HG02623 (cell line): Measurements from ENCODE around the gene EML4.
"Not testable (repeated sequence)": the region's sequence is repeated elsewhere in the genome, so short reads cannot be mapped to it uniquely, and the experiment has no call there.

ENCODE experiments used
- ATAC-seq: cut with Tn5 transposase; IDR thresholded peaks from one replicate; pipeline ENCODE4 v1.9.1; 2021; ENCODE audit warnings: moderate library complexity; ENCODE audit not compliant: unreplicated experiment

The EML4 gene

DNA sequence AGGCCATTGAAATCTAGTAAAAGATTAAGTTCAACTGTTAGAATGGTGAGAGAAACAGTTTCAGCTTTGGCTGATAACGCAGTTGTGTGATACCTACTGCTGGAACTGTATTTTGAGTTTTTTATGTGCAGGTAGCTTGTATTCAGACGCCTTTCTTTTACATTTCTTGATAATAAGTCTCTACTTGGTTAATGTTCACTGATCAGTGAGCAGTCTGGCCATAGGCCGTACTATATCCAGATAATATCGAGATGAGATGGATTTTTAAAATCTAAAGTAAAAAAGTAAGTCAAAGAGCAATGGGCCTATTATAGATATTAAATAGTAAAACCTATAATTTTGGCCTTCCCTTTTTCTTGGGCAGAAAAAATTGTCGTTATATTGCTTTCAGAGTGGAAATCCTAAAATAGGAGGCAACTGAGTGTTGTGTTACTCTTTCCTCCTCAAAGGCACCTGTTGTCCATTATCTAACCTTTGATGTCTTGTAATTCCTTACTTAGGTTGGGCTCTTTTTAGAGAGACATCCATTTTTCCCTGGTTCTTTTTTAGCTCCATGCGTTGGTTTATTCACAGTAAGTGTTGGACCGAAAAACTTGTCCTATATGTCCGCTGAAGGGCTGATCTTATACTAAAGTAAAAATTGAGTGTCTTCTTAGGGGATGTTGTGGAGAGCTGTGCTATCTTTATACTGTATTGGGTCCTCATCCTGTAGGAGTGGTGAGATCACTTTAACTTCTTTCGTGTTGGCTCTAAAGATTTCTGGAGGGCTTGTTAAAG lies 1.7 kb downstream of the EML4 start:
- no peak for ATAC-seq

DNA sequence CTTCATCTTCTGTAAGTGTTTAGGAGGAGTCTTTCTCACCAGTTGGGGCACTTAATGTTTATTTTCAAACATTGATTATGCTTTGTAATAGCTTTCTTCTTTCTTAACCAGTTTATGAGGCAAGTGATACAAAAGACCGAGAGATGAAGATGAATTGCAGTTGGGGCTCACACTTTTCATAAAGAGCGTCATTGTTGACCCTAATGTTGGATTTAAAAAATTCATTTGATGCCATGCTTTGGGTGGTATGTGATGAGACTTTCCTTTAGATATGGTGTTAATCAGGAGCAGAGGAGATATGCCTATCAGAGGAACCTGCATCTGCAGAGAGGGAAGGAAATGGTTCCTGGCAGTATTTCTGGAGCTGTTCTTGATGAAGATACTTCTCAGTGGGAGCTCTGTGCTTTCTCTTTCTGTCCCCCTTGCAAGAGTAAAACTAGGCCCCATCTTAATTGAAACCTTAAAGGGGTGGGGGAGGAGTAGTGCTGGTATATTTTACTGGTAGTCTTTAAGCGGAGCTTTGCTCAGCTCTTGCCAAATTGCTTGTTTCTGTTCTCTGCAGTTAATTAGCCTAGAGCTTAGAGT lies 2.3 kb downstream of the EML4 start:
- ATAC-seq: no peak

DNA sequence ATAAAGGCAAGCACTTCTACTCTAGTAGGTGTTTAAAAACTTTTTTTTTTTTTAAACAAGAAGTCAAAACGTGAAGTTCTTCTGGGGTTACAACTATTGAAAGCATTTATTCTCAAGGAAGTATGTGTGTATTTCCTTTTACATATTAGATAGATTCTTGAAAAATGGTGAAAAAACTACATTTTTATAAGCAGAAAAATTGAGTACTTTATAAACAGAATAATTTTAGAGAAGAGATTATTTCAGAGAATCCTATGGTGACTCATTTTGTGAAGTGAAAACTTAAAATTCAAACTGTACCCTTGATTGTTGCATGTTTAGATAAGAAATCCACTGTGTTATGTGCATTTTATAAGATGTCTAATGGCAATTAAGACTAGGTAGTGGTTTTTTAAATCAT lies 2.9 kb downstream of the EML4 start:
- no peak for ATAC-seq

DNA sequence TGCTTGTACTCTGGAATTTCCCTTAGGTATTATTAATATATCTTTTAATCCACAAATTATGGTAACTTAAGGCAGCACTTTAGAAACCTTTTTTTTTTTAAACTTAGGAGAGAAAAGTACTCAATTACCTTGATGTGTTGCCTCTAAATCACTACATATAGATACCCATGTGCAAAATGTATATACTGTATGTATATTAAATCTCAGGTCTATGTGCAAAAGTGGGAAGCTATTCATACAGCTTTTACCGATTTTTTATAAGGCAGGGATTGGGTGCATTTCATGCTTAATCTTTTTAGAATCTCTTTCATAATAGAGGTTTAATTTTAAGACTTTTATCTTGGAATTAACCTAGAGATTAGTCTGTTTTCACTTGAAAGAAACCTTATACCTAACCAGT lies 3.4 kb downstream of the EML4 start:
- no peak for ATAC-seq

DNA sequence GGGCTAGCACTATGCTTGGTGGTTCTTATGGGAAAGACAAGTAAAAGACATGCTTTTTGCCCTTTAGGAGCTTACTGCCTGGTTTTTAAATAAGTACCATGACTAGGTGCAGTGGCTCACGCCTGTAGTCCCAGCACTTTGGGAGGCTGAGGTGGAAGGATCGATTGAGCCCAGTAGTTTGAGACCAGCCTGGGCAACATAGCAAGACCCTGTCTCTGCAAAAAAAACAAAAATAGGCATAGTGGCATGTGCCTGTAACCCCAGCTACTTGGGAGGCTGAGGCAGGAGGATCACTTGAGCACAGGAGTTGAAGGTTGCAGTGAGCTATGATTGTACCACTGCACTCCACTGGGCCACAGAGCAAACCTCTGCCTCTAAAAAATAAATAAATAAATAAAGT lies 4.3 kb downstream of the EML4 start:
- not testable (repeated sequence) for ATAC-seq

DNA sequence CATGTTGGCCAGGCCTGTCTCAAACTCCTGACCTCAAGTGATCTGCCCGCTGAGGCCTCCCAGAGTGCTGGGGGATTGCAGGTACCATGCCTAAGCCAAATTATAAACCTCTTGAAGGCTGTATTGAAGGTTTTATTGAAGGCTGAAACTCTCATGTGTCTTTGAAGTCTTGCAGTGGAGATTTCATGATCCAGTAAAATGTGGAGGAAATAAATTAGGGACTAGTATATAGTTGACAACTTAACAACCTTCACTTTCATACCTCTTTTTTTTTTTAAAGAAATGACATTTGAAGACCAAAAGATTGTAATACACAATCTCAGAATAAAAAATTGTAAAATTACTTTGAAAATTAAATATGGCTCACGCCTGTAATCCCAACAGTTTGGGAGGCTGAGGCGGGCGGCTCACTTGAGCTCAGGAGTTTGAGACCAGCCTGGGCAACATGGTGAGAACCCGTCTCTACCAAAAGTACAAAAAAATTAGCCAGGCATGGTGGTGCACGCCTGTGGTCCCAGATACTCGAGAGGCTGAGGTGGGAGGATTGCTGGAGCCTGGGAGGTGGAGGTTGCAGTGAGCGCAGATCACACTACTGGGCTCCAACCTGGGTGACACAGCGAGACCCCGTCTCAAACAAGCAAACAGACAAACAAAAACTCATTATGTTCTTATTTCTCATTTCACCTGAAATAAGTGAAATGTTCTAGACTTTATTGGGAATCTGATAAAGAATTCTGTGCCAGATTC lies 8.0 kb downstream of the EML4 start:
- ATAC-seq: no peak

DNA sequence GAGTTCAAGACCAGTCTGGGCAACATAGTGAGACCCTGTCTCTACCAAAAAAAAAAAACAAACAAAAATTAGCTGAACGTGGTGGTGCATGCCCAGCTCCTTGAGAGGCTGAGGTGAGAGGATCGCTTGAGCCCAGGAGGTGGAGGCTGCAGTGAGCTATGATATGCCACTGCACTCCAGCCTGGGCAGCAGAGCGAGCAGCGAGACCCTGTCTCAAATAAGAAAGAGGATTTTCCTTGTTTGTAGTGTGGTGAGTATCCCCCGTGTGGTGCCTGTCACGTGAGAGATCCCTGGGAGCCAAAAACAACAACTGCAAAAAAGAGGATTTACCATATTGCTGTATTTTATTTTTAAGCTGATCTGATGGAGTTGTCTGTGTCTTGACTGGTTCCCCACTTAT lies 9.2 kb downstream of the EML4 start:
- ATAC-seq: no peak

DNA sequence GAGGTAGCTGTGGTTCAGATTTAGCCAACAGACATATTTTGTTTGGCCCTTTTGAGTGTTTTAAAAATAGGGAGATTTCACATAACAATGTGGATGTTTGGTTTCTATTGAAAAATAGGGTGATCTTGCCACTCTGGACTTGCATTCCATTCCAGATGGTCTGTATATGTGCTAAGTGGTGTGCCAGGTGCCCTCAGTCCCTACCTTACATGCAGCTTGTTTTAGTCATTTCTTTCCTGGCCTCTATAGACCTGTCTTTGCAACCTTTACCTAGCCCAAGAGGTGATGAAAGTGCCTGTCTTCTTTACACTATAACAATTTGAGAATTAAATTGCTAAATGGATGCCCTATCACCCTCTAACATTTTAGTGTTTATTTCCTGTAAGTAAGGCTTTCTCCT lies 11.1 kb downstream of the EML4 start:
- no peak for ATAC-seq

DNA sequence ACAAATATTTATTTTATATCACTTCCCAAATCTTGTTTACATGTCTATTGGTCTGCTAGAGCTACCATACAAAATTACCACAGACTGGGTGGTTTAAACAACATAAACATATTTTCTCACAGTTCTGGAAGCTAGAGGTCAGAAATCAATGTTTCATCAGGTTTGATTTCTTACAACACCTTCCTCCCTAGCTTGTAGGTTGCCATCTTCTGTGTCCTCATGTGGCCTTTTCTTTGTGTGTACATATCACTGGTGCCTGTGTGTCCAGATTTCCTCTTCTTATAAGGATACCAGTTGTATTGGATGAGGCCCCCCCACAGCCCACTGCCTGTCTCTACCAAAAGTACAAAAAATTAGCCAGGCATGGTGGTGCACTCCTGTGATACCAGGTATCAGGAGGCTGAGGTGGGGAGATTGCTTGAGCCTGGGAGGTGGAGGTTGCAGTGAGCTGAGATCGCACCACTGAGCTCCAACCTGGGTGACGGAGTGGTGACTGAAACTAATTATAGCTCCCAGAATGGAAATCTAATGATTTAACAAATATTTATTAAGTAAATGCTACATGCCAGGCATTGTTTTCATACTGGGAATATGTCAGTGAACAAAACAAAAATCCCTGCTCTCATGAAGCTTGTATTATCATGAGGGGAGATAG lies 13.6 kb downstream of the EML4 start:
- no peak for ATAC-seq

DNA sequence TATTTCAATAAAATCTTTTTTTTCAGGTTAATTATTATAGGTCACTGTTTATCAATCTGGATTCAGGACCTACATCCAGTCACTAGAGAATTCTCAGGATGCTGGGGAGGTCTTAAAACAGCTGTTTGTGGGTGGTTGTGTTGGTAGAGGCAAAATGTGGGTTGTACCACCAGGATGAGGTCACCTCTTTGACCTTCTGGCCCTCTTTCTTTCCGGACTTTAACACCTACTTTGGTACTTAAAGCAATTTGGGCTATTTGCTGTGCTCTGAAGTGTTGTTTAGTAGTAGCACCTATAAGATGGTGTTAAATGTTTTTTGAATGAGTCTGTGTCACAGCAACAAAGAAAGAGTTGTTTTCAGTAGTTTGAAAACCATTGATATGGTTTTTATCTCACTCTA lies 14.6 kb downstream of the EML4 start:
- ATAC-seq: no peak

DNA sequence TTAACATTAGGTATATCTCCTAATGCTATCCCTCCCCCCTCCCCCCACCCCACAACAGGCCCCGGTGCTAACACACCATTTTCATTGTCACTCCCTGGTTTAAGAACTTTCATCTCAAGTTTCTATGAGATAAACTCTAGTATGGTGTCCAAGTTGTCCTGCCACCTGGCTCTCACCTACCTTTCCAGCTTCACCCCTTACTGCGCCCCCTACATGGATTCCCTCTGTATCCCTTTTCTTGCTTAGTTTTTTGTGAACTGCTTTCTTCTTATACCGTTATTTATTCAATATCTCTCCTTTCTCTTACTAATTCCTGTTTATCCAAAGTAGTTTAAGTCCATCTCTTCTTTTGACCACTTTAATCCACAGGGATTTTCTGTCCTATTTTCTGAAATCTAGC lies 15.2 kb downstream of the EML4 start:
- ATAC-seq: no peak

DNA sequence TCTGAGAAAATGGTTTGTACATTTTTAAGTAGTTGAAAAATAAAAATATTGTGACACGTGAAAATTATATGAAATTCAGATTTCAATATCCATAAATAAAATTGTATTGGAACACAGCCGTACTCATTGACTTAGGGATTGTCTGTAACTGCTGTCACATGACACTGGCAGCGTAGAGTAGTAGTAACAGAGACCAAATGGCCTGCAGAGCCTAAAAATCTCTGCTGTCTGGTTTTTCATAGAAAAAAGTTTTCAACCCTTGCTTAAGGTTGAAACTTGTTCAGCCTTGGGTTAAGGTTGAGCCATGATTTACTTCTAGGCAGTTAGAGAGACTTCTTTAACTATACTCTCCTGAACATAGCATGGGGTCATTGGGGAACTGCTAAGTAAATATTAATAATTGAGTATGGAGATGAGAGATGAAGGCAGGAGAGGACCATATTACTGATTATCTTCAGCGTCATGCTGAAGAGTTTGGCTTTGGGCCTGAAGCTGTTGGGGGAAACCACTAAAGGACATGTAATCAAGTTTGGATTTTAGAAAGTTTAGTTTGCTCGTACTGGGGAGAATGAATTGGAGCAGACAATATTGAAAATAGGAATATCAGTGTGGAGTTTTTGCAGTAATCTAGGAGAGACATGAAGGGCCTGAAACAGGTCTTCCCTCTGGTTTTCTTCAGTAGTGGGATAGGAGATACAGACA lies 16.2 kb downstream of the EML4 start:
- ATAC-seq: no peak

DNA sequence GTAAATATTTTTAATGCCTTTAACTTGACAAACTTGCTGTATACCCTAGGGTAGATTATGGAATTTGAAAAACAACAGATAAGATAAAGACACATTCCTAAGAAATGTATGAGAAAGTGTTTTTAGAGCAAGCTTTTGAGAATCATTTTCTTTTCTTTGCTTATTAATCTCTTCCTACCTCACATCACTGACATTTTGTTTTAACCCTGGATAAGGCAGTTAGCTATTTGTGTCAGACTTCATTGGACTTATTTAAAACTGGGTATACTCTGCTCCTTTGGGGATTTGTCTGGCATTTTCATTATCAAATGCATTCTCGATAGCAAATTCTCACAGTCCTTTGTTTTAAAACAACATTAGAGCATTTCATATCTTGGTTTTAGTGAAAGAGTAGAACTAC lies 17.2 kb downstream of the EML4 start:
- ATAC-seq: no peak

DNA sequence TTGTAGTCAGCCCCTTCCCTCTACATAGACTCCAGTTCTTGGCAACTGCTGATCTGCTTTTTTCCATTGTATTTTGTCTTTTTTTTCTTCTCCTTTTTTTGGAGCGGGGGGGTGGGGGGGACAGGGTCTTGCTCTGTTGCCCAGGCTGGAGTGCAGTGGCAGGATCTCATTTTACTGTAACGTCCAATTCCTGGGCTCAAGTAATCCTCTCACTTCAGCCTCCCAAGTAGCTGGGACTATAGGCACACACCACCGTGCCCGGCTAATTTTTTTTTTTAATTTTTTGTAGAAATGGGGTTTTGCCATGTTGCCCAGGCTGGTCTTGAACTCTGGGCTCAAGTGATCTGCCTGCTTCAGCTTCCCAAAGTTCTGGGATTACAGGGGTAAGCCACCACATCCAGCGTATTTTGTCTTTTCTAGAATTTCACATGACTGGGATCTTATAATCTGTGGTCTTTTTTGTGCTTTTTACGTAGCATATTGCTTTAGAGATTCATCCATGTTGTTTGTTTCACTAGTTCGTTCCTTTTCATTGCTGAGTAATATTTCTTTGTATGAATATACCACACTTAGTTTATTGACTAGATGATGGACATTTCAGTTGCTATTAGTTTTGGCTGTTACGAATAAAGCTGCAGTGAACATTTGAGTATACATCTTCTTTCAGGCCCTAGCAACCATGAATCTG lies 17.9 kb downstream of the EML4 start:
- ATAC-seq: no peak

DNA sequence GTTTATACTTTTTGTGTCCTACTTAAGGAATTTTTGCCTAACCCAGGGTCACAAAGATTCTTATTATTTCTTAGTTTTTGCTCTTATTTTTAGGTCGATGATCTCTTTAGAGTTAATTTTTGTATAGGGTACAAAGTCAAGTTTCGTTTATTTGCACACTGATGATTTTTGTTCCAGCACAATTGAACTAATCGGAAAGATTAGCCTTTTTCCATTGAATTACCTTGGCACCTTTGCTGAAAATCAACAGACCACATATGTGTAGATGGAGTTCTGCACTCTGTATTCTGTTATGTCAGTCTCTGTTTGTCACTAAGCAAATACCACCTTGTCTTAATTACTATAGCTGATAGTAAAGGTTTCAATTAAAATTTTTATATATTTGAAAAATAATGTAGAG lies 18.7 kb downstream of the EML4 start:
- no peak for ATAC-seq

DNA sequence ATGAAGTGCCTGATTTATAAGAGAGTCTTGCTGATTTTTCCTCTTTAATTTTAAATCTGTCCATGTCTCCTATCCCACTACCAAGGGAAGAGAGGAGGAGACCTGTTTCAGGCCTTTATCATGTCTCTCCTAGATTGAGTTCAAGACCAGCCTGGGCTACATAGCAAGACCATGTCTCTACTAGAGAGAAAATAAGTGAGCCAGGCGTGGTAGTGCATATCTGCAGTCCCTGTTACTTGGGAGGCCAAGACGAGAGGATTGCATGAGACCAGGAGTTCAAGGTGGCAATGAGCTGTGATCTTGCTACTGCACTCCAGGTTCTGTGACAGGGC lies 20.0 kb downstream of the EML4 start:
- ATAC-seq: no peak

DNA sequence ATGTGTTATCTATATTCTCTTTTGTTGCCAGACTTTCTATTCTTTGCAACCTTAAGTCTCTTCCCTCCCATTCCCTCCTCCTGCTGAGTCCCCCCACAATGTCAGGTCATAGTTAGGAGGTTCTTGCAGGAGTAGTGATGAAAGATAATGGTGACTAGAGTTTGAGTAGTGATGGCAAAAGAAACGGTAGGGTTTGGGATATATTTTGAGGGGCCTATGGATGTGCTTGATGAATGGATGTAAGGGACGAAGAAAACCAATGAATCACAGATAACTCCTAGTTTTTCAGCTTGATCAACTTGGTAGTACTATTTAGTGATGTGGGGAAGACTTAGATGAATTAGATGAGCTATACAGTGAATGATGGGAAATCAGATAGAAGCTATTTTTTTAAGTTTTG lies 21.0 kb downstream of the EML4 start:
- ATAC-seq: no peak

DNA sequence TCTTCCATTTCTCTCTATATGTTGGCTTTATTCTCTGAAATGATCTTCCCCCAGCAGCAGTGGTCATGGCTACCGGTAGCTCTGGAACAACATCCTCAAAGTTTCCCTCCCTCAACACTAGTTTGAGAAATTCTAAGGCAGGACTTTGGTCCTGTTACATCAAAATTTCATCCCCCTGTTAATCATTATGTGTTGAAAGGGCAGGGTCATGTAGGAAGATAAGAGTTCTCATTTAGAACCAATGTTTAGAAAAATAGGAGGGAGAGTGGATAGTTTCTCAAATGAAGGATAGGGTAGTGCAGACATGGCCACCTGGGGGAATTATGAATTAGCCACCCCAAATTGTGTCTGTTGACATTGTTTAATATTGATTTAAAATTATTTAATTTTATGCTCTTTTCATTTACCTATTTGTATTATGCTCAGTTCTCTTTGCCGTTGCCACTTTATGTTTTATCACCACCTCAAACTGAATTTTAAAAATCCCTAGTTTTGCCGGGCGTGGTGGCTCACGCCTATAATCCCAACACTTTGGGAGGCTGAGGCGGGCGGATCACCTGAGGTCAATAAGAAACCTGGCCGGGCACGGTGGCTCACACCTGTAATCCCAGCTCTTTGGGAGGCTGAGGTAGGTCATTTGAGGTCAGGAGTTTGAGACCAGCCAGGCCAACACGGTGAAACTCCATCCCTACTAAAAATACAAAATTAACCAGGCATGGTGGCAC lies 22.3 kb downstream of the EML4 start:
- no peak for ATAC-seq

DNA sequence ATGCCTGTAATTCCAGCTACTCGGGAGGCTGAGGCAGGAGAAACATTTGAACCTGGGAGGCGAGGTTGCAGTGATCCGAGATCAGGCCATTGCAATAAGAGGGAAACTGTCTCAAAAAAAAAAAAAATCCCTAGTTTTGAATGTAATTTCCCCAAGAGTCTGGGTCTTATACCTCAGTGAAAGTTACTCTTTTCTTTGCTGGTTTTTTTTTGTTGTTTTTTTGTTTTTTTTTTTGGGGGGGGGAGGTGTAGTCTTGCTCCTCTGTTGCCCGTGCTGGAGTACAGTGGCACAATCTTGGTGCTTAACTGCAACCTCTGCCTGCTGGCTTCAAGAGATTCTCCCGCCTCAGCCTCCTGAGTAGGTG lies 22.8 kb downstream of the EML4 start:
- ATAC-seq: no peak
